Epithelial cell of prostate (primary cell): ENCODE measurements around the gene ABCA7.

Experiments
- DNase-seq: peaks from one replicate; pipeline ENCODE4 v3.0.0-alpha.2; 2011; ENCODE audit warnings: low read depth, low spot score
- H3K27ac ChIP-seq: fragments of 450-650 bp; 2 replicates; pipeline ENCODE4 v1.5.1; 2017; ENCODE audit warnings: mild to moderate bottlenecking

Gene ABCA7

GRCh38 chr19:1082165-1082927 lies 42.4 kb downstream of the ABCA7 start:
- peak overlapping the region; percentile 51 for H3K27ac ChIP-seq
- DNase-seq, result peak; percentile 68

GRCh38 chr19:1082928-1083816 lies 43.3 kb downstream of the ABCA7 start:
- H3K27ac ChIP-seq, result peak overlapping the region; percentile 51
- DNase-seq, result no peak

- no peak for DNase-seq
- H3K27ac ChIP-seq, result no peak overlapping the region
Measured at GRCh38 chr19:1084024-1084868, 44.3 kb downstream of the ABCA7 start.

GRCh38 chr19:1085053-1085658 lies 45.2 kb downstream of the ABCA7 start:
- no peak for DNase-seq
- no peak overlapping the region for H3K27ac ChIP-seq

GRCh38 chr19:1085676-1086442 lies 46.0 kb downstream of the ABCA7 start:
- no peak overlapping the region for H3K27ac ChIP-seq
- no peak for DNase-seq

GRCh38 chr19:1086613-1087012 lies 46.7 kb downstream of the ABCA7 start:
- DNase-seq, result no peak
- H3K27ac ChIP-seq, result no peak overlapping the region

- no peak for DNase-seq
- H3K27ac ChIP-seq, result no peak overlapping the region
Measured at GRCh38 chr19:1087813-1088415, 48.0 kb downstream of the ABCA7 start.

GRCh38 chr19:1088416-1089010 lies 48.6 kb downstream of the ABCA7 start:
- DNase-seq, result no peak
- H3K27ac ChIP-seq, result no peak overlapping the region

GRCh38 chr19:1089126-1089771 lies 49.3 kb downstream of the ABCA7 start:
- no peak overlapping the region for H3K27ac ChIP-seq

GRCh38 chr19:1089891-1090290 lies 50.0 kb downstream of the ABCA7 start:
- H3K27ac ChIP-seq, result no peak overlapping the region
- no peak for DNase-seq

More at GRCh38 chr19:1089126-1089771, 49.3 kb downstream of the ABCA7 start:
- DNase-seq, result no peak

- DNase-seq, result no peak
- no peak overlapping the region for H3K27ac ChIP-seq
Measured at GRCh38 chr19:1090731-1091543, 51.0 kb downstream of the ABCA7 start.

- no peak overlapping the region for H3K27ac ChIP-seq
- DNase-seq, result no peak
Measured at GRCh38 chr19:1091544-1092175, 51.8 kb downstream of the ABCA7 start.

GRCh38 chr19:1093330-1093729 lies 53.4 kb downstream of the ABCA7 start:
- H3K27ac ChIP-seq, result no peak overlapping the region
- DNase-seq, result no peak

GRCh38 chr19:1093811-1094553 lies 54.1 kb downstream of the ABCA7 start:
- no peak overlapping the region for H3K27ac ChIP-seq
- no peak for DNase-seq

GRCh38 chr19:1094655-1094977 lies 54.7 kb downstream of the ABCA7 start:
- DNase-seq, result no peak
- H3K27ac ChIP-seq, result peak overlapping the region; percentile 24

GRCh38 chr19:1094978-1095701 lies 55.2 kb downstream of the ABCA7 start, which contains the start of gene POLR2E:
TSS of gene POLR2E (minus strand) at chr19:1095375. CDS start at chr19:1095315, 60 bp downstream.
- H3K27ac ChIP-seq, result peak within 1 kb of the TSS; percentile 24
- DNase-seq, result peak; percentile 88
